Measurements from ENCODE around the gene MED8.

Gene MED8

DNA sequence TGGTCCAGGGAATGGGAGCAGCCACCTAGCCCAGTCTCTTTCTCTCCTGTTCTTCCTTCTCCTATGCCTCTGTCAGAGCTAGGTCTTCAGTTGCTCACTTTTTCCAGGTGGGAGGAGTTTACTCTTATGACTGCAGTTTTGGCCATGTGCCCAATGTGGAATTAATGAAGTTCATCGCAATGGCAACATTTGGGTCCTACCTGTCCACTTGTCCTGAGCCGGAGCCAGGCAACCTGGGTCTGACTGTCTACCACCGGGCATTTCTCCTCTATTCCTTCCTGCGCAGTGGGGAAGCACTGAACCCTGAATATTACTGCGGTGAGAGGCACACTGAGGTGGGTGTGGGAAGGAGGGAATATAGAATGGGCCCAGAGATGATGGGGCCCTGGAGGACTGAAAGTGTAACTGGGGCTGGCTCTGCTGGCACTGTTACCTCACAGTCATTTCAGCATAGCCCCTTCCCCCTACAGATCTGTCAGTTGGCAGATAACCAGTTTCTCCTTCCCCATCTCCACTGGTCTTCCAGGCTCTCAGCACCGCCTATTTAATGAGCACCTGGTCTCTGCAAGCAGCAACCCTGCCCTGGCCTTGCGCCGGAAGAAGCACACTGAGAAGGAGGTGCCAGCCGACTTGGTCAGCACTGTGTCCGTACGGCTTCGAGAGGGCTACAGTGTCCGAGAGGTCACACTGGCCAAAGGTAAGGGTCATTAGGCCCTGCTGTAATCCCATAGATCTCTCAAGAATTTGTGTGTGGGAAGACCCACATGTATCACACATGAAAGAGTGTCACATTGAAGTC, 30.2 kb upstream of the MED8 start:
- Histone ChIP-seq H3K4me1 (ENCODE audit: insufficient read depth, low read length, severe bottlenecking) (no peaks in the 10 kb centered on the region), H4K20me1 (ENCODE audit: insufficient read depth, low read length) (no peaks in the 10 kb centered on the region), H3K9ac (ENCODE audit: low read length) (no peak overlapping the region), H3K9me2 (ENCODE audit: low read depth, low read length) (no peaks in the 10 kb centered on the region), H2AFZ (ENCODE audit: low read length) (no peak overlapping the region), H3K4me3 (ENCODE audit: low read depth, low read length, poor library complexity, severe bottlenecking) (no peak overlapping the region), H3K9me3 (ENCODE audit: low read length) (no peaks in the 10 kb centered on the region), H3K27ac (ENCODE audit: low read depth, low read length, poor library complexity, severe bottlenecking) (no peak overlapping the region), H3K4me2 (ENCODE audit: low read length) (no peak overlapping the region), H3K27me3 (ENCODE audit: insufficient read depth, low read length) (no peaks in the 10 kb centered on the region), H3F3A (ENCODE audit: insufficient read depth, low read length) (no peaks in the 10 kb centered on the region), H3K79me2 (ENCODE audit: insufficient read depth, low read length) (no peaks in the 10 kb centered on the region), H3K36me3 (ENCODE audit: insufficient read depth, low read length) (peaks cover 66% of the 10 kb centered on the region)
- no peak for TF ChIP-seq EZH2 (IDR thresholded peaks at IDR 0.05; ENCODE audit: borderline replicate concordance, low read length)
- no peak for TF ChIP-seq CTCF (IDR thresholded peaks at IDR 0.05; ENCODE audit: low read length)

- Histone ChIP-seq H3K9ac (ENCODE audit: low read length) (no peak overlapping the region), H3F3A (ENCODE audit: insufficient read depth, low read length) (no peaks in the 10 kb centered on the region), H3K9me2 (ENCODE audit: low read depth, low read length) (no peaks in the 10 kb centered on the region), H3K4me2 (ENCODE audit: low read length) (no peak overlapping the region), H3K79me2 (ENCODE audit: insufficient read depth, low read length) (no peaks in the 10 kb centered on the region), H3K4me1 (ENCODE audit: insufficient read depth, low read length, severe bottlenecking) (no peaks in the 10 kb centered on the region), H3K27ac (ENCODE audit: low read depth, low read length, poor library complexity, severe bottlenecking) (no peak overlapping the region), H4K20me1 (ENCODE audit: insufficient read depth, low read length) (no peaks in the 10 kb centered on the region), H3K9me3 (ENCODE audit: low read length) (no peaks in the 10 kb centered on the region), H3K36me3 (ENCODE audit: insufficient read depth, low read length) (peaks cover 59% of the 10 kb centered on the region), H2AFZ (ENCODE audit: low read length) (no peak overlapping the region), H3K4me3 (ENCODE audit: low read depth, low read length, poor library complexity, severe bottlenecking) (no peak overlapping the region), H3K27me3 (ENCODE audit: insufficient read depth, low read length) (no peaks in the 10 kb centered on the region)
- TF ChIP-seq EZH2 (IDR thresholded peaks at IDR 0.05; ENCODE audit: borderline replicate concordance, low read length), result no peak
- TF ChIP-seq CTCF (IDR thresholded peaks at IDR 0.05; ENCODE audit: low read length), result no peak
Observed at GRCh38 chr1:43418858-43419257, 29.3 kb upstream of the MED8 start.

DNA sequence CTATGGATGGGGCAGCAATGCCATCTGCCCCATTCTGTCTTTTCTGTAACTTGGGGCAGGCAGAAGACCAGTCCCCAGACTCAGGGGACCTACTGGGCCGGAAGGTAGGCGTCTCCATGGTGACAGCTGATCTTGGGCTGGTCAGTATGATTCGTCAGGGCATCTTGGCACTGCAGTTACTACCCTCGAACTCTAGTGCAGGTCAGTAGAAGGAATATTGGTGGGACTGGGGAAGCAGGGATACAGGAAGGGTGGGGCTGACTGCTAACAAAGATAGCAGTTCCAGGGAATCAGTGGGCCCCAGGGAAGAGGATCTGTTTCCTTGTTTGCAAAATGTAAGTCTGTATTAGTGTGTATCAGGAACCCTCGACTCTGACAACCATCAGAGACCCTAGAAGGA, 26.3 kb upstream of the MED8 start:
- Histone ChIP-seq H3K4me1 (ENCODE audit: insufficient read depth, low read length, severe bottlenecking) (no peaks in the 10 kb centered on the region), H3K27me3 (ENCODE audit: insufficient read depth, low read length) (no peaks in the 10 kb centered on the region), H3K36me3 (ENCODE audit: insufficient read depth, low read length) (peaks cover 39% of the 10 kb centered on the region; the same call in 1 of the 2 replicates), H3F3A (ENCODE audit: insufficient read depth, low read length) (no peaks in the 10 kb centered on the region), H3K9me2 (ENCODE audit: low read depth, low read length) (no peaks in the 10 kb centered on the region), H3K9ac (ENCODE audit: low read length) (no peak overlapping the region), H3K4me2 (ENCODE audit: low read length) (no peak overlapping the region), H4K20me1 (ENCODE audit: insufficient read depth, low read length) (no peaks in the 10 kb centered on the region), H3K4me3 (ENCODE audit: low read depth, low read length, poor library complexity, severe bottlenecking) (no peak overlapping the region), H3K79me2 (ENCODE audit: insufficient read depth, low read length) (no peaks in the 10 kb centered on the region), H2AFZ (ENCODE audit: low read length) (no peak overlapping the region), H3K9me3 (ENCODE audit: low read length) (no peaks in the 10 kb centered on the region), H3K27ac (ENCODE audit: low read depth, low read length, poor library complexity, severe bottlenecking) (no peak overlapping the region)
- no peak for TF ChIP-seq EZH2 (IDR thresholded peaks at IDR 0.05; ENCODE audit: borderline replicate concordance, low read length)
- TF ChIP-seq CTCF (IDR thresholded peaks at IDR 0.05; ENCODE audit: low read length), result no peak

All from OCI-LY1 (cell line).